Gastroesophageal sphincter (tissue), 3 donors: Measurements from ENCODE around the gene GTF3C1.

Experiments used
- CTCF ChIP-seq, 4 experiments: fragments of 200-600 bp in 2 of 4; fragments of 450-650 bp in 2 of 4; sonication (generic) in 1 of 4; IDR thresholded peaks; one replicate each; pipeline ENCODE4 v1.5.1; 2017 to 2019; ENCODE audit warnings: antibody characterized with exemption in 4 of 4, mild to moderate bottlenecking in 2 of 4, moderate library complexity in 2 of 4
- EP300 ChIP-seq: sonication (generic); formaldehyde crosslinking; IDR thresholded peaks from one replicate; pipeline ENCODE4 v1.6.1; 2017; ENCODE audit warnings: antibody characterized with exemption, mild to moderate bottlenecking

DNA sequence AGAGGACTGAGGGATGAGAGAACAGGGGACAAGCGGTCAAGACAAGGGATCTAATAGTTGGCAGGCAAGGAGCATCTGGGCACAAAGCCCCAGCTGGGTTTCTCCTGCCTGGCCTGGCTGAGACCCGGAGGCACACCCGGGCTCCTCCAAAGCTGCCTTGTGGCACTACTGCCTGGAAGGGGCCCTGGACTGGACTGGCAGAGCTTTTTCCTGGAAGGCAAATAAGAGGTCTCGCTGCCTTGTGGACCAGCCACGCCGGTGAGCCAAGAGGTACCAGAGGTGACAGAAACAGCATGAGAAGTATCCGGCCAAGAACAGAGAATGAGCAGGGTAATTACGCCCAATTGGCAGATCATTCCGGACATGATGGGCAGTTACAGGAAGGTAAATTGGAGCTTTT, 64.6 kb downstream of the GTF3C1 start:
- TF ChIP-seq CTCF (IDR thresholded peaks at IDR 0.05) (no peak), EP300 (no peak)
